ENCODE data around the gene CTAGE9. TPM values are rescaled to one million over a fixed set of nuclear protein-coding genes. Genes with fewer than 3 reads are reported as not detected.
A peak's percentile ranks its signal among the peaks of the same experiment; 100 is the strongest.

CTAGE9 gene
- total RNA-seq, 1 donor from 2014 or later: not detected

DNA sequence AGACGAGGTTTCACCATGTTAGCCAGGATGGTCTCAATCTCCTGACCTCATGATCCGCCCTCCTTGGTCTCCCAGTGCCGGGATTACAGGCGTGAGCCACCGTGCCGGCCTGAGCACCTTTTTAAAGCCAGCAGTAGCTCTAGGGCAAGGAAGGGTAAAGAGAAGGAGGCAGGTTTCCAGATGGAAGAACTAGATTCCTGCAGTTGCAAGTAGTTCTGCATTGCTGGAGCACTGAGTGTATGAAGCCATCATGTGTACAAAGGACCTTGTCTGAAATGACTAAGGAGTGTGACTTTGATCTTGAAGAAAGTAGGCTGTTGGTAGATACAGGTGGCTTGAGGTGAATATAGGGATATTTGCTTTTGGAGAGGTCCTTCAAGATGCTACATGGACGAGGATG lies 13.9 kb downstream of the CTAGE9 start:
- H3K27ac ChIP-seq (replicated peaks): no peak overlapping the region
- intact Hi-C loops (cut with micrococcal nuclease): no loop called here
- H3K4me1 ChIP-seq: no peaks in the 10 kb centered on the region
- no peaks in the 10 kb centered on the region for H3K27me3 ChIP-seq (ENCODE audit: low read depth)
- H3K9me3 ChIP-seq (replicated peaks): no peaks in the 10 kb centered on the region
- TF ChIP-seq, protein P1, sequence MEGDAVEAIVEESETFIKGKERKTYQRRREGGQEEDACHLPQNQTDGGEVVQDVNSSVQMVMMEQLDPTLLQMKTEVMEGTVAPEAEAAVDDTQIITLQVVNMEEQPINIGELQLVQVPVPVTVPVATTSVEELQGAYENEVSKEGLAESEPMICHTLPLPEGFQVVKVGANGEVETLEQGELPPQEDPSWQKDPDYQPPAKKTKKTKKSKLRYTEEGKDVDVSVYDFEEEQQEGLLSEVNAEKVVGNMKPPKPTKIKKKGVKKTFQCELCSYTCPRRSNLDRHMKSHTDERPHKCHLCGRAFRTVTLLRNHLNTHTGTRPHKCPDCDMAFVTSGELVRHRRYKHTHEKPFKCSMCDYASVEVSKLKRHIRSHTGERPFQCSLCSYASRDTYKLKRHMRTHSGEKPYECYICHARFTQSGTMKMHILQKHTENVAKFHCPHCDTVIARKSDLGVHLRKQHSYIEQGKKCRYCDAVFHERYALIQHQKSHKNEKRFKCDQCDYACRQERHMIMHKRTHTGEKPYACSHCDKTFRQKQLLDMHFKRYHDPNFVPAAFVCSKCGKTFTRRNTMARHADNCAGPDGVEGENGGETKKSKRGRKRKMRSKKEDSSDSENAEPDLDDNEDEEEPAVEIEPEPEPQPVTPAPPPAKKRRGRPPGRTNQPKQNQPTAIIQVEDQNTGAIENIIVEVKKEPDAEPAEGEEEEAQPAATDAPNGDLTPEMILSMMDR (IDR thresholded peaks at IDR 0.05; ENCODE audit: borderline replicate concordance): no peak
- no peaks in the 10 kb centered on the region for H3K36me3 ChIP-seq
- DNase-seq: no peak
- no peak overlapping the region for H3K4me3 ChIP-seq

DNA sequence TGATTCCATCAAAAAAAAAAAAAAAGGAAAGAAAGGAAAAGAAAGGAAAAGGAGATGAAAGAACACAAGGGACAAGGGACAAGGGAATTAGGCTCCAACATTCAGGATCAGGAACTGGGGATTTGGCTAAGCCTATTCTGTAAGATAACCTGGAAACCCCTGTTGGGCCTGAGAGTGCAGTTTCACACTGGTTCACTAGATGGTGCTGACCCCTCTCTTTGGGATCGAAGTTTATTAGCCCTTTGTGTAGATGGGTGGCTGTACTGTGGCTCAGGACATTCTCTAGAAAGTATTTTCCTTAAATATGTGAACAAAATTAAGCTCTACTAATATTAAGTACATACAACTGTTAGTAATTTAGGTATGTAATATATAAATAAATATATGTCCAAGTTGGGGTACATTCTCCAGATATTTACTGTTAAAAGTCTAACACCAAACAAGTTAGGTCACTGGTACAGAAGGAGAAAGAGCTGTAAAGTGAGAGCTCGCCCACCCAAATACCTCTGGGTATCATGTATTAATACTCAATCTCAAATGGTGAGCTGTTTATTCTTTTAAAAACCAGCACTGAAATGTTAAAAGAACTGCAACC lies 15.9 kb downstream of the CTAGE9 start:
- peak; percentile 20 for DNase-seq
- Histone ChIP-seq H3K27ac (replicated peaks) (no peak overlapping the region), H3K4me1 (no peaks in the 10 kb centered on the region), H3K27me3 (ENCODE audit: low read depth) (no peaks in the 10 kb centered on the region), H3K4me3 (no peak overlapping the region), H3K36me3 (no peaks in the 10 kb centered on the region), H3K9me3 (replicated peaks) (no peaks in the 10 kb centered on the region)
- TF ChIP-seq, protein P1 (IDR thresholded peaks at IDR 0.05; ENCODE audit: borderline replicate concordance): peak; percentile 84
- intact Hi-C loops (cut with micrococcal nuclease): loop anchor here (5.0 kb wide), 1 partner anchor 217 kb away; no protein-coding TSS in a partner anchor

DNA sequence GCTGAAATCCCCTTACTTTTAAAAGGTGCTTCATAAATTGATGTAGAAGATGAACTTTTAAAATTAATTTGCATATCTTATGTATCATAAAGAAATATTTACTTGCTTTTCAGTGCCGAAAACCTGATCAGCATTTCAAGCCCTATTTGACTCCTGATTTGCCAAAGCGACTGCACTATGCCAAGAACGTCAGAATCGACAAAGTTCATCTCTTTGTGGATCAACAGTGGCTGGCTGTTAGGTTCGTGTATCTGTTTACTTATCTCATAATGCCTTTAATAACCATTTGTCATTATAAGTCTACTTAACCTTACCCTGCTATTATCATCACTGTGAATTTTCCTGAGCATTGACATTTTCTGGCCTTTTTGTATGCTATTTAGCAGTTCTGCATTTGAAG lies 17.4 kb downstream of the CTAGE9 start:
- no peak overlapping the region for H3K27ac ChIP-seq (replicated peaks)
- no peaks in the 10 kb centered on the region for H3K9me3 ChIP-seq (replicated peaks)
- no peak for DNase-seq
- TF ChIP-seq, protein P1 (IDR thresholded peaks at IDR 0.05; ENCODE audit: borderline replicate concordance): no peak
- no peaks in the 10 kb centered on the region for H3K4me1 ChIP-seq
- no peak overlapping the region for H3K4me3 ChIP-seq
- H3K27me3 ChIP-seq (ENCODE audit: low read depth): no peaks in the 10 kb centered on the region
- intact Hi-C loops (cut with micrococcal nuclease): loop anchor here (5.0 kb wide), 1 partner anchor 219 kb away; no protein-coding TSS in a partner anchor
- H3K36me3 ChIP-seq: no peaks in the 10 kb centered on the region

DNA sequence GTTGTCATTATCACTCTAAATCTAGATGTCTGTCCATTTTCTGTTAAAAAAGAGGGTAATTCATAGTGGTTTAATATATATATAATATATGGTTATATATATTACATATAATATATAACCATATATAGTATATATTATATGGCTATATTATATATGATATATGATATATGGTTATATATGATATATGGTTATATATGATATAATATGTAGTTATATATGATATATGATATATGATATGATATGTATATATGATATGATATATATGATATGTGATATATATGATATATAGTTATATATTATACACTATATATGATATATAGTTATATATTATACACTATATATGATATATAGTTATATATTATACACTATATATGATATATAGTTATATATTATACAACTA lies 18.2 kb downstream of the CTAGE9 start:
- intact Hi-C loops (cut with micrococcal nuclease): loop anchor here (5.0 kb wide), 1 partner anchor 220 kb away; no protein-coding TSS in a partner anchor
- DNase-seq: no peak
- H3K4me1 ChIP-seq: no peaks in the 10 kb centered on the region
- H3K9me3 ChIP-seq (replicated peaks): no peaks in the 10 kb centered on the region
- TF ChIP-seq, protein P1 (IDR thresholded peaks at IDR 0.05; ENCODE audit: borderline replicate concordance): no peak
- H3K27ac ChIP-seq (replicated peaks): no peak overlapping the region
- no peaks in the 10 kb centered on the region for H3K27me3 ChIP-seq (ENCODE audit: low read depth)
- H3K4me3 ChIP-seq: no peak overlapping the region
- no peaks in the 10 kb centered on the region for H3K36me3 ChIP-seq

DNA sequence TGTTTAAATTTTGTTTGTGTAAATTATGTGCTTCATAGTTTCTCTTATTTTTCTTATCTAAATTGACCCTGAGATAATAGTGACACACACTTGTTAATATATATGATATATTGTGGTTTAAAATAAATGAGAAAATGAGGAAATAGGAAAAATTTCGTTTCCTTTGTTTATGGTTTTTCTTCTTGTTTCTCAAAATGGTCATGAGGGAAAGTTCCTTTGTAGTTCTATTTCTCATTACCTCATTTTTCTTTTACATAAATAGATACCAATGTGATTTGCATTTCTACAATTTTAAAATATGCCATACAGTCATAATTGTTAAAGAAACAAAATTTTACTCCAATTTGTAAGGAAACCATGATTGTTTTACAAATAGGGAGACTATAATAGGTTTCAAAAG lies 18.8 kb downstream of the CTAGE9 start:
- intact Hi-C loops (cut with micrococcal nuclease): loop anchor here (5.0 kb wide), 1 partner anchor 220 kb away; no protein-coding TSS in a partner anchor
- Histone ChIP-seq H3K27ac (replicated peaks) (no peak overlapping the region), H3K27me3 (ENCODE audit: low read depth) (no peaks in the 10 kb centered on the region), H3K4me1 (no peaks in the 10 kb centered on the region), H3K4me3 (no peak overlapping the region), H3K9me3 (replicated peaks) (no peaks in the 10 kb centered on the region), H3K36me3 (no peaks in the 10 kb centered on the region)
- no peak for DNase-seq
- TF ChIP-seq, protein P1 (IDR thresholded peaks at IDR 0.05; ENCODE audit: borderline replicate concordance): no peak

Data from left ventricle myocardium inferior (tissue), 1 donor.